Osteocyte (in vitro differentiated cells): ENCODE data around the gene KIAA0232. TPM values are rescaled to one million over a fixed set of nuclear protein-coding genes. Genes with fewer than 3 reads are reported as not detected.

ENCODE experiments used
- DNase-seq: peaks from one replicate; pipeline ENCODE4 v3.0.0; 2021; ENCODE audit warnings: mixed read lengths; ENCODE audit not compliant: unreplicated experiment; ENCODE audit errors: extremely low spot score
- H3K27ac Mint-ChIP-seq: one replicate; pipeline ENCODE4 v1.8.0; 2021; ENCODE audit warnings: mild to moderate bottlenecking, mixed read lengths; ENCODE audit not compliant: unreplicated experiment
- H3K27me3 Mint-ChIP-seq: one replicate; pipeline ENCODE4 v1.8.0; 2021; ENCODE audit warnings: mixed read lengths; ENCODE audit not compliant: unreplicated experiment
- H3K36me3 Mint-ChIP-seq: one replicate; pipeline ENCODE4 v1.8.0; 2021; ENCODE audit warnings: mixed read lengths; ENCODE audit not compliant: unreplicated experiment
- H3K4me1 Mint-ChIP-seq: one replicate; pipeline ENCODE4 v1.8.0; 2021; ENCODE audit warnings: mixed read lengths; ENCODE audit not compliant: unreplicated experiment
- H3K4me3 Mint-ChIP-seq: one replicate; pipeline ENCODE4 v1.8.0; 2021; ENCODE audit warnings: mild to moderate bottlenecking, moderate library complexity, mixed read lengths; ENCODE audit not compliant: unreplicated experiment
- H3K9me3 Mint-ChIP-seq: one replicate; pipeline ENCODE4 v1.8.0; 2021; ENCODE audit warnings: mixed read lengths; ENCODE audit not compliant: unreplicated experiment
- total RNA-seq: library from RNA; stranded (reverse); gene quantifications from 2 replicates; pipeline ENCODE4 v1.2.1, GENCODE V29; 2021
- TF ChIP-seq, protein P1 (sequence below): fragments of 200-600 bp; sonication (generic); IDR thresholded peaks from 2 replicates; pipeline ENCODE4 v1.5.0; 2021; ENCODE audit warnings: antibody characterized with exemption, mild to moderate bottlenecking, moderate library complexity

Gene KIAA0232
- total RNA-seq, 1 donor from 2014 or later, result 27.1 TPM

DNA sequence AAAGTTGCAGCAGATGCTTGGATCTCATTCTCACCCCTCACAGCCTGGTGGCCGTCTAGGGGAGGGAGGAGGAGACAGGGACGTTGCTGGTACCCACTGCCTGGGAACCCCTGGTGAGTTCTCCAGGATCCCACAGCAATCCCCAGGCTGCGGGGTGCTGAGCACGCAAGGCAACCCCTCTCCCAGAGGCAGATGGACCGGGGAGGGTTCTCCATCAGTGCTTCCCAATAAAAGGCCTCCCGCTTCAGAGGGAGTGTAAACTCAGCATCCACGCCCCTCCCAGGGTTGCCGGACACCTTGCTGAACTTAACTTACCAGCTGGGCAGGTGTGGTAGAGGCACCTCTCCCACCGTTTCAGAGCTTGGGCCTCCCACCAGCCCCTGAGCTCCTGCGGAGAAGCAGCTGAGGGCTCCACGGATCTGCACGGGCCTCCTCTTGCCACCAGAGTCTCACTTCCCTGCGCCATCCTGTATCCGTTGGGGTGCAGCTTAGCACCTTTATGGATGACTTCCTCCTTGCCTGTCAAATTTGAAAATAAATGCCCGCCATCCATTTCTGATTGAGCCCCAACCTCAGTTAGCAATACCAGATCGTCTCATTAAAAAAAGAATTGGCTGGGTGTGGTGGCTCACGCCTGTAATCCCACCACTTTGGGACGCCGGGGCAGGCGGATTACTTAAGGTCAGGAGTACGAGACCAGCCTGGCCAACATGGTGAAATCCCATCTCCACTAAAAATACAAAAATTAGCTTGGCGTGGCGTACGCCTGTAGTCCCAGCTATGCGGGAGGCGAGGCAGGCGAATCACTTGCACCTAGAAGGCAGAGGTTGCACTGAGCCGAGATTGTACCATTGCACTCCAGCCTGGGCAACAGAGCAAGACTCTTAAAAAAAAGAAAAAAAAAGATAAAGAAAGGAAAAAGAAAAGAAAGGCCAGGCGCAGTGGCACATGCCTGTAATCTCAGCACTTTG is 112.3 kb downstream of the KIAA0232 start:
- TF ChIP-seq, protein P1, sequence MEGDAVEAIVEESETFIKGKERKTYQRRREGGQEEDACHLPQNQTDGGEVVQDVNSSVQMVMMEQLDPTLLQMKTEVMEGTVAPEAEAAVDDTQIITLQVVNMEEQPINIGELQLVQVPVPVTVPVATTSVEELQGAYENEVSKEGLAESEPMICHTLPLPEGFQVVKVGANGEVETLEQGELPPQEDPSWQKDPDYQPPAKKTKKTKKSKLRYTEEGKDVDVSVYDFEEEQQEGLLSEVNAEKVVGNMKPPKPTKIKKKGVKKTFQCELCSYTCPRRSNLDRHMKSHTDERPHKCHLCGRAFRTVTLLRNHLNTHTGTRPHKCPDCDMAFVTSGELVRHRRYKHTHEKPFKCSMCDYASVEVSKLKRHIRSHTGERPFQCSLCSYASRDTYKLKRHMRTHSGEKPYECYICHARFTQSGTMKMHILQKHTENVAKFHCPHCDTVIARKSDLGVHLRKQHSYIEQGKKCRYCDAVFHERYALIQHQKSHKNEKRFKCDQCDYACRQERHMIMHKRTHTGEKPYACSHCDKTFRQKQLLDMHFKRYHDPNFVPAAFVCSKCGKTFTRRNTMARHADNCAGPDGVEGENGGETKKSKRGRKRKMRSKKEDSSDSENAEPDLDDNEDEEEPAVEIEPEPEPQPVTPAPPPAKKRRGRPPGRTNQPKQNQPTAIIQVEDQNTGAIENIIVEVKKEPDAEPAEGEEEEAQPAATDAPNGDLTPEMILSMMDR, result no peak
- no peak overlapping the region for H3K27ac Mint-ChIP-seq
- no peaks in the 10 kb centered on the region for H3K9me3 Mint-ChIP-seq
- H3K36me3 Mint-ChIP-seq, result no peaks in the 10 kb centered on the region
- no peak for DNase-seq
- H3K4me3 Mint-ChIP-seq, result no peak overlapping the region
- H3K4me1 Mint-ChIP-seq, result peaks cover 16% of the 10 kb centered on the region
- H3K27me3 Mint-ChIP-seq, result no peaks in the 10 kb centered on the region

DNA sequence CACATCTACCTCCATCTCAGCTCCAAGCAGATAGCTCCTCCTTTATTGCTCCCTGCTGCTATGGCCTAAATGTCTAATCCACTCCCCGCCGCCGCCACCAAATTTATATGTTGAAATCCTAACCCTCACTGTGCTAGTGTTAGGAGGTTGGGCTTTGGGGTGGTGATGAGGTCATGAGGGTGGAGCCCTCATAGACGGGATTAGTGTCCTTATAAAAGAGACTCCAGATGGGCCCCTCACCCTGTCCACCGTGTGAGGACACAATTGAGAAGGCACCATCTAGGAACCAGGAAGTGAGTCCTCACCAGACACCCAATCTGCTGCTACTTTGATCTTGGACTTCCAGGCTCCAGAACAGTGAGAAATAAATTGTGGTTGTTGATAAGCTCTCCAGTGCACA is 113.5 kb downstream of the KIAA0232 start:
- Mint-ChIP-seq H3K4me1 (peaks cover 16% of the 10 kb centered on the region), H3K27me3 (no peaks in the 10 kb centered on the region), H3K4me3 (no peak overlapping the region), H3K27ac (no peak overlapping the region), H3K9me3 (no peaks in the 10 kb centered on the region), H3K36me3 (no peaks in the 10 kb centered on the region)
- TF ChIP-seq, protein P1, result no peak
- DNase-seq, result no peak

DNA sequence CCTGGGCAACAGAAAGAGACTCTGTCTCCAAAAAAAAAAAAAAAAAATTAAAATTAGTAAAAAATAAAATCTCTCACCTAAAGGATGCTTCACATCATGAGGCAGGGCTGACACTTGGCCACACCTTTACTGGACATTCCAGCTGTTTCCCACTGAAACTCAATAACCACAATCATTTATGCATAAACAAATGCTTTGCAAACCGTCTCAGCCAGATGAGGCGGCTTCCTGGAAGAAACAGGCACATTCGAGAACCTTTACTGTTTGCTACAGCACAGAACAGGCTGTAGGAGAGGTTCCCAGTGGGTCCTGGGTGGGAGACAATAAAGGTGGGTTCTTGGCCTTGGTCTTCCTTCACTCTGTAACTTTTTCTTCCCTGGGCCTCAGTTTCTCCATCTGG is 116.2 kb downstream of the KIAA0232 start:
- peaks cover under 1% of the 10 kb centered on the region for H3K4me1 Mint-ChIP-seq
- H3K4me3 Mint-ChIP-seq, result no peak overlapping the region
- no peaks in the 10 kb centered on the region for H3K27me3 Mint-ChIP-seq
- no peaks in the 10 kb centered on the region for H3K9me3 Mint-ChIP-seq
- H3K36me3 Mint-ChIP-seq, result no peaks in the 10 kb centered on the region
- no peak for DNase-seq
- H3K27ac Mint-ChIP-seq, result no peak overlapping the region
- TF ChIP-seq, protein P1, result no peak

DNA sequence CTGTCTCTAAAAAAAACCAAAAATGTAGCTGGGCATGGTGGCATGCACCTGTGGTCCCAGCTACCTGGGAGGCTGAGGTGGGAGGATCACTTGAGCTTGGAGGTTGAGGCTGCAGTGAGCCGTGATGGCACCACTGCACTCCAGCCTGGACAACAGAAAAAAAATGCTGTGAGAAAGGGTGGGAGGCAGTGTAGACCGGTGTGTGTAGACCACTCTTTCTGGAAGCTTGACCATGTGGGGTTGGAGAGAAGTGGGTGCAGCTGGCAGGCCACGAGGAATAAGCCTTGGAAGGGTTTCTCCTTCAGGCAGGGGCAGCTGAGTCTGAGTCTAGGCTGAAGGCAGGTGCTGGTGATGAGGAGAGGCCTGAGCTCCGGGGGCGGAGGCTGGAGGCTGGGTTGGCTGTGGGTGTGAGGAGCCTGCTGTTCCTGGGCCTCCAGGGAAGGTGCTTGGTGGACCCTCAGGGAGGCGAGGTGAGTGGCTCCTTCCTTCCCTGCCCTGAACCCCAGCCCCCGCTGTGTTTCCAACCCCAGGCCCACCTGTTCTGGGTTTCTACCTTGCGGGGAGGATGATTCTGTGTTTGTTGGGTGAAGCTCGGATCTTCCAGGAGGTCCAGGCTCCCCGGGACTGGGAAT is 117.8 kb downstream of the KIAA0232 start:
- Mint-ChIP-seq H3K4me1 (no peaks in the 10 kb centered on the region), H3K27ac (no peak overlapping the region), H3K36me3 (no peaks in the 10 kb centered on the region), H3K9me3 (no peaks in the 10 kb centered on the region), H3K4me3 (no peak overlapping the region), H3K27me3 (no peaks in the 10 kb centered on the region)
- TF ChIP-seq, protein P1, result no peak
- no peak for DNase-seq

DNA sequence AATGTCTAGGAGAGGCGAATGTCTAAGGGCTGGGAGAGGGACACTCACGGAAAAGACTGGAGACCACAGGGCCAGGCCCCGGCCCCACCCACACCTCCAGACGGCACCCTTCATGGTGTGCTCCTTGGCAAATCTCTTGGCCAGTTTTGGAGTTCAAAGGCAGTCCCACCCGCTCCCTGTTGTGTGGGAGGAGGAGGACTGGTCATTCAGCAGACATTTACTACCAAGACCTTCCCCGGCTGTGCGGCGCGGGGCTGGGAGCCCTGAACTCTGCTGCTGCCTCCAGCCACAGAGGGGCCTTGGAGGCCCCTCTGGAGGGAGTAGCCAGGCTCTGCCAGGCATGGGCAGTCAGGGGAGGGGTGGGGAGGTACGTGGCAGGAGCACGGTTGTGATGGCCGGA is 118.4 kb downstream of the KIAA0232 start:
- Mint-ChIP-seq H3K9me3 (no peaks in the 10 kb centered on the region), H3K4me3 (no peak overlapping the region), H3K27me3 (no peaks in the 10 kb centered on the region), H3K4me1 (no peaks in the 10 kb centered on the region), H3K36me3 (no peaks in the 10 kb centered on the region), H3K27ac (no peak overlapping the region)
- DNase-seq, result no peak
- TF ChIP-seq, protein P1, result no peak
